ENCODE results near the gene MPDZ. TPM values are rescaled to one million over a fixed set of nuclear protein-coding genes. Genes with fewer than 3 reads are reported as not detected.

MPDZ gene
- total RNA-seq, 4 donors from 2014 or later: 53.7 to 83.5 (median 62.8) TPM

- 87 to 92% methylated on average over 2 of the region's 2 CpGs for WGBS, 2 donors
- TF ChIP-seq POLR2A (IDR thresholded peaks at IDR 0.05): no peak
- TF ChIP-seq CTCF (IDR thresholded peaks at IDR 0.05): no peak
- no peak for TF ChIP-seq EP300 (IDR thresholded peaks at IDR 0.05)
- Histone ChIP-seq H3K27ac (no peak overlapping the region), H3K36me3 (peaks cover 0 to 34% (median 0%) of the 10 kb centered on the region in 3 donors), H3K4me1 (no peaks in the 10 kb centered on the region), H3K27me3 (no peaks in the 10 kb centered on the region), H3K9me3 (no peaks in the 10 kb centered on the region), H3K4me3 (no peak overlapping the region)
- no peak for DNase-seq (ENCODE audit: low spot score in 2 of 2)
These were observed 115.5 kb downstream of the MPDZ start for GRCh38 chr9:13163946-13164345.

DNA sequence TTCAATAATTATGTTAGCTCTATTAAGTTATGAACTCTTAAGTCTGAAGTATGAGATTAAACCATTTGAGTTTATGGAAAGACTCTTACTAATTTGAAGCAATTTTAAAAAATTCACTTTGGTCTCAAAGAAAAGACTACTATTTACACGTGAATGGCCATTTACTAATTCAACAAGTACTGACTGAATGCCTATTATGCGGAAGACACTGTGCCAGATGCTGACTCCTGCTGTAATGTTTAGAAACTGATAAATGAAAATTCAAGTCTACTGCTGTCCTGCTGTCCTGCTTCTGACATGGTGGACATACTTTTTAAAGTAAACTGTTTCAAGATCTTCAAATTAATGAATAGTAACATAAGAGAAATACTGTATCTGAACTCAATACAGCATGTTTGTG lies 116.2 kb downstream of the MPDZ start:
- TF ChIP-seq POLR2A (IDR thresholded peaks at IDR 0.05) (no peak), EP300 (IDR thresholded peaks at IDR 0.05) (no peak), CTCF (IDR thresholded peaks at IDR 0.05) (no peak)
- H3K9me3 ChIP-seq: no peaks in the 10 kb centered on the region
- 55 to 67% methylated on average over 2 of the region's 2 CpGs for WGBS, 2 donors
- no peak for DNase-seq (ENCODE audit: low spot score in 2 of 2)
- no peaks in the 10 kb centered on the region for H3K27me3 ChIP-seq
- H3K36me3 ChIP-seq: peaks cover 0 to 33% (median 0%) of the 10 kb centered on the region in 3 donors
- H3K27ac ChIP-seq: no peak overlapping the region
- no peak overlapping the region for H3K4me3 ChIP-seq
- no peaks in the 10 kb centered on the region for H3K4me1 ChIP-seq

DNA sequence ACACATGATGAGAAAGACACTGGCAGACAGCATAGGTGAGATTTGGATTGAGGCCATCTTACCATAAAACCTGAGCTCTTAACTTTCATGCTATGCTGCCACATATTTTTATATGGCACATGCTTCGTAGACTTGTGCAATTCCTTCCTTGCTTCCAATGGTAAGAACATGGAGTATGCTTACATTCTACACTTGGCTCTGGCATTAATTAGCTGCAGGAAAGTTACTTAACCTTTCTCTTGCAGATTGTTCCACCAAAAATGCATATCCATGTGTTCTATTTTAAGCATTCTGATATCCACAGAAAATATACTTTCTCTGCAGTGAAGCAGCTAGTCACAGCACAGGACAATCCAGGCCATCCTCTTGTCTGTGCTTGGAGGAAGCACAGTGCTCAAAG lies 119.4 kb downstream of the MPDZ start:
- H3K4me3 ChIP-seq: no peak overlapping the region
- peaks cover 0 to 36% (median 0%) of the 10 kb centered on the region in 3 donors for H3K36me3 ChIP-seq
- no peaks in the 10 kb centered on the region for H3K27me3 ChIP-seq
- DNase-seq (ENCODE audit: low spot score in 2 of 2): no peak
- H3K9me3 ChIP-seq: no peaks in the 10 kb centered on the region
- 95 to 100% methylated on average over 1 of the region's 1 CpG for WGBS, 2 donors
- no peaks in the 10 kb centered on the region for H3K4me1 ChIP-seq
- H3K27ac ChIP-seq: no peak overlapping the region
- TF ChIP-seq EP300 (IDR thresholded peaks at IDR 0.05) (no peak), CTCF (IDR thresholded peaks at IDR 0.05) (no peak), POLR2A (IDR thresholded peaks at IDR 0.05) (no peak)

GRCh38 chr9:13158986-13159385 lies 120.5 kb downstream of the MPDZ start:
- WGBS, 2 donors: 71 to 72% methylated on average over 3 of the region's 3 CpGs
- H3K36me3 ChIP-seq: peaks cover 0 to 36% (median 0%) of the 10 kb centered on the region in 3 donors
- H3K4me1 ChIP-seq: no peaks in the 10 kb centered on the region
- no peak overlapping the region for H3K27ac ChIP-seq
- TF ChIP-seq CTCF (IDR thresholded peaks at IDR 0.05): no peak
- no peak for TF ChIP-seq EP300 (IDR thresholded peaks at IDR 0.05)
- no peak for TF ChIP-seq POLR2A (IDR thresholded peaks at IDR 0.05)
- no peaks in the 10 kb centered on the region for H3K9me3 ChIP-seq
- no peaks in the 10 kb centered on the region for H3K27me3 ChIP-seq
- no peak overlapping the region for H3K4me3 ChIP-seq
- no peak for DNase-seq (ENCODE audit: low spot score in 2 of 2)

GRCh38 chr9:13151489-13151888 lies 128.0 kb downstream of the MPDZ start:
- Histone ChIP-seq H3K36me3 (peaks cover 0 to 59% (median 0%) of the 10 kb centered on the region in 3 donors), H3K27me3 (no peaks in the 10 kb centered on the region)

More at GRCh38 chr9:13151489-13151888, 128.0 kb downstream of the MPDZ start:
- Histone ChIP-seq H3K9me3 (no peaks in the 10 kb centered on the region), H3K27ac (no peak overlapping the region), H3K4me3 (no peak overlapping the region), H3K4me1 (no peaks in the 10 kb centered on the region)
- no peak for DNase-seq (ENCODE audit: low spot score in 2 of 2)
- WGBS, 2 donors: 73 to 76% methylated on average over 1 of the region's 1 CpG
- TF ChIP-seq EP300 (IDR thresholded peaks at IDR 0.05): no peak
- no peak for TF ChIP-seq CTCF (IDR thresholded peaks at IDR 0.05)
- no peak for TF ChIP-seq POLR2A (IDR thresholded peaks at IDR 0.05)
